DMS 273 (cell line): ENCODE data around the gene TM4SF1.
"Not testable (repeated sequence)": the region's sequence is repeated elsewhere in the genome, so short reads cannot be mapped to it uniquely, and the experiment has no call there.

Source experiments
- DNase-seq: peaks from one replicate; lab custom pipeline; 2025; ENCODE audit not compliant: unreplicated experiment; lab: John Stamatoyannopoulos, UW

Gene TM4SF1

DNA sequence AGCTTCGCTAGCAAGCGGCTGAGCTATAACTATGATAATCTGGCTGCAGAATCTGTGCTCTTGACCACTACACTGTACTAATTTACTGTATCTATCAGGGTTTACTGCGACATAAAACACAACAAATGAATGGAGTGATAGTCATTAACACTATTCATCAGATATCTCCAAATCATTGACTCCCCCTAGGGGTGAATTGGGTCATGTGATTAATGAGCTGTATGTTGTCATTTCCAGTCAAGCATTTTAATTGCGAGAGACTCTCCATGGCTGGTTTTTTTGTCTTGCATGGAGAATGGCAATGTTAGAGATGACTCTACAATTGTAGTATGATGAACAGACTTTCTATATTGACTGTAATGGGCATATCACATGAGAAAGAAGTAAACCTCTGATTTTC is 33.5 kb downstream of the TM4SF1 start:
- DNase-seq = peak; percentile 41

DNA sequence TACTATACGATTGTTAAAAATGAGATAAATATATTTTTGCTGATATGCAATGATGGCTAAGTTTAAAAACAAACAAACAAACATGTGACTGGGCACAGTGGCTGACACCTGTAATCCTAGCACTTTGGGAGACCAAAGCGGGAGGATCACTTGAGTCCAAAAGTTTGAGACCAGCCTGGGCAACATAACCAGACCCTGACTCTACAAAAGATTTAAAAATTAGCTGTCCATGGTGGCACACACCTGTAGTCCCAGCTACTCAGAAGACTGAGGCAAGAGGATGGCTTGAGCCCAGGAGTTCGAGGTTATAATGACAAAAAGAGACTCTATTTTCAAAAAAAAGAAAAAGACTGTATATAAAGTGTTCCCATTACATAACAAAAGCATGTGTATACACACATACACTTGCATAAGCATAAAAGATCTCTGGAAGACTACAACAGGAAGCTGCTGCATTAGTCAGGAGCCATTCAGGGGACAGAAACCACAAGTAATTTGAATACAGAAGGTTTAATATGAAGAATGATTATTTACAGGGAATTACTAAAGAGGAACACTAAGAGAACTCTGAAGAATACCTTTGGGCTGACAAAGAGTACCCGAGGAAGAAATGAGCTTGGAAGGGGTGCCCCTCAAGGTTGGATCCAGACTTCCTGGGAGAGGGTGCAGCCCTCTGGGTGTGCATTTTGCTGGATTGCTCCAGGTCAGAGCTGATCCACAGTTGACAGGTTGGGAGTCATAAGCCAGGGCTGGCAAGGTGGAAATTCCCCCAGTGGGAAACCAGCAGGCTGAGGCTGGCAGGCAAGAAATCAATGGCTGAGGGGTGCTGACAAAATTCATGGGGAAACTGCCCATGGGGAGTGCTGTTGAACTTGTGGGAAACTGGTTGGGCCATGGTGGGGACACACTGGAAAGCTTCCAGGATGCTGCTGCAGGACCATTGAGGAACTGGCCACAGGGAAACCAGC is 34.8 kb downstream of the TM4SF1 start:
- no peak for DNase-seq

DNA sequence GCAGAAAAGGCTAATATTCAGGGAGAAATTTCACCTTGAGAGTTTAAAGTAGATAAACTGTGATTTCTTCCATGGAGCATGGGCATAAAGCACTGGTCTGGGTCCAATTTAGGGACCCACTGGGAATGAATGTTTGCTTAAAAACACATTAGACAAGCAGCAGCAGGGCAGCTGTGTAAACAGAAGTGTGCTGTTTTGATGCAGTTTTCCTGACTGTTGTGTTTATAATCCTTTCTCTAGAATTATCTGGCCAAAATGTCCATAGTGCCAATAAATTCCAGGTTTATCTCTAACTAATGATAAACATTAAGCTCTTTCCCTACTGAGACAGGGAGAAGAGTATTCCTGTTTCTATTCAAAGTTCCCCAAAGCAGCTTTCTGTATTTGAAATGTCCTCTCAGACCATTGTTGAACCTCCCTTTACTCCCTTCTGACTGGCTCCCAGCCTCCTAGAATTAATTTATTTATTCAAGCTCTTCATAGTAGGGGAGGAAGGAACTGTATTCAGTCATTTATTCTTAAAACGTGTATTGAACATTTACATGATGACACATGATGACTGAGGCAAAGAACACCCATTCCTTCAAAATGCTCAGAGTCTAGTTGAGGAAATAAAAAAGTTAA is 37.0 kb downstream of the TM4SF1 start:
- no peak for DNase-seq

DNA sequence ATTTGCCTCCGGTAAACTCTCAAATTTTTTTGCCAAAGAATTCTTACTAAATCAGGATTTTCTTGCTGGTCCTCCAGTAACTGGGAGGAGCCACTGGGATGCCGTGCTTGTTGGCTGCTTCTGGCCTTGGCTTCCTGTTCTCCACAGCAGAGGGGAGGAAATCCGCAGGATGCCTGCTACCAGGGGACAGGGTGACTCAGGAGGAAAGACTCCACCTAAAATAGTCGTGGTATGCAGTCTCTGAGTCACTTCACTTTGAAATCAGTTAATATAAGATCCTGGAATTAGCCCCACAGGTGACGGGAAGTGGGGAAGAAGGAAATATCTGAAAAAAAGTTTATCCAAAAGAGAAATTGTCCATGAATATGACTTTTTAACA is 37.5 kb downstream of the TM4SF1 start:
- peak; percentile 23 for DNase-seq

DNA sequence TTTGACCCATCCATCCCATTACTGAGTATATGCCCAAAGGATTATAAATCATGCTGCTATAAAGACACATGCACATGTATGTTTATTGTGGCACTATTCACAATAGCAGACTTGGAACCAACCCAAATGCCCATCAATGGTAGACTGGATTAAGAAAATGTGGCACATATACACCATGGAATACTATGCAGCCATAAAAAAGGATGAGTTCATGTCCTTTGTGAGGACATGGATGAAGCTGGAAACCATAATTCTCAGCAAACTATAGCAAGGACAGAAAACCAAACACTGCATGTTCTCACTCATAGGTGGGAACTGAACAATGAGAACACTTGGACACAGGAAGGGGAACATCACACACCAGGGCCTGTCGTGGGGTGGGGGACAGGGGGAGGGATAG is 40.0 kb downstream of the TM4SF1 start:
- not testable (repeated sequence) for DNase-seq

DNA sequence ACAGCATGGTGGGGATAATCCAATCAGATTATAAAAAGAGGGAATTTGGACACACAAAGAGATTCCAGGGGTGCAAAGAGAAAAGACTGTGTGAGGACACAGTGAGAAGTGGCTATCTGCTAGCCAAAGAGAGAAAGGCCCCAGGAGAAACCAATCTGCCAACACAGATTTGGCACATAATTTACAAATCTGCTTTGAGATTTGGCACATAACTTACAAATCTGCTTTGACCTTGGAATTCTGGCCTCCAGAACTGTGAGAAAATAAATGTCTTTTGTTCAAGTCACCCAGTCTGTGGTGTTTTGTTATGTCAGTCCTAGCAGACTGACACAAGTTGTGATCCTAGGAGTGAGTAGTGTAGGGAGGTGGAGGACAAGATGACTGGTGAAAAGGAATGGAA is 40.5 kb downstream of the TM4SF1 start:
- no peak for DNase-seq

DNA sequence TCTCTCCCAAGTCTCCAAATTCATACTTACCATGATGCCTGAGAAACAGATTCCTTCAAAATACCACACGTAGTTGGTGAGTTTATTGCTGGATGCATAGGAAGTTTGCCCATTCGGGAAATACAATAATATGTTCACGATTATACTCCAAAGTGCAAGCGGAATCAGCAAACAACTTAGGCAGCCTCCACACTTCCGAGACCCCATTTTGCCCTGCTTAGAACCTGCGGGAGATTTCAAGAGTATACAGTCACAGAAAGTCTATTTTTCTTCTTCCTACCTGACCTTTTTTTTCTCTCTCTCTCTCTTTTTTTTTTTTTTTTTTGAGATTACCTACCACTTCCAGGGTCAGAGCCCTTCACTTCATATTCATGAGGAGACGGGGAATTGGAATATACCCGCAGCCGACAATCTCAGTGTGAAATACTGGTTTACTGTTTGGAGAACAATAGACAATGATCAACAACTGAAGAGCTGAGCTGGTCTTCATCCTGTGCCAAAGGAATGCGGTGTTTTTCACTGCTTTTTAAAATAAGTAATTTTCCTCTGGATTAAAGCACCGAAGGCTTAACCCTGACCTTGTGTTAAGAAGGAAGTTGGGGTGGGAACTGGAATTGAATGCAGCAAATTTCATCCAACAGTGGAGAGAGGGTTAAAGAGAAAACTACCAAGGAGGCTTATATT is 44.1 kb downstream of the TM4SF1 start, which contains the start of gene TM4SF18:
TM4SF18 (minus strand) TSS at position 461 of the 684 bp plus-strand sequence; CDS start at position 207, 254 bp downstream.
- no peak for DNase-seq

DNA sequence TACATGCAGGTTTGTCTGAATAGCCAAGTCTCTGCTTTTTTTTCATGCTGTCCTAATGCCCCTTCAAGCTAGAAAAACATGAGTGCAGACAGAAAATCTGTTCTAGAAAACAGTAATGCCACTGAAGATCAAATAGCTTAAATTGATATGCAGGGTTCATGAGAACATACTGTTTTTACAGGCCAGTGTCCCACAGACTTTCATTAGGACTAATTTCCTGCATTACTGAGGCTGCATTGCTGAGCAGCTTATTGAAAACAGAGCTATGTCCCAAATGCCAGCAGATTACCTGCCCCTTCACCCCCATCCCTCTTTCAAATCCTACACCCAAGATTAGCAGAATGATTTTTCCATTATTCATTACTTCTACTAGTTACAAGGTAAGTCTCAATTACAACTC is 44.7 kb downstream of the TM4SF1 start:
- DNase-seq = no peak

DNA sequence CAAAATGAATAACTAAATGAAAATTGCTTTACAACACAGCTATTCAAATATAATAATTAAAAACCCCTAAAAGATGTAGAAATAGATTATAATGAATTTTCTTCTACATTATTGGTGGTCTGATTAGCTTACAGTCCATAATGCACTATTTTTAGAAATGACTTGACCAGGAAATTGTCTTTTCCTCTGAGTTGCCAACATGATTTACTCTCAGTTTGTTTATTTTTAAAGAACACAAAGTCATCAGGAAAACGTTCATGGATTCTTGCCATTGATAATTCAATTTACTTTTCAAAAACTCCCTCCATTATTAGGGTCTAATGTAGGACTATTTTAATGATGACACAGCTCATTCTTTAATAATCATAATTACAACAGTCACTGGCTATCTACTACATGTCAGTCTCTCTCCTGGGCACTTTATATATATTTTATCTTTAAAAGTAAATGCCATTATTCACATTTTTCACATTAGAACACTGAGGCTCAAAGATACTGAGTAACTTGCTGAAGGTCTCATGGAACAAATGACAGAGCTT is 45.2 kb downstream of the TM4SF1 start:
- no peak for DNase-seq

DNA sequence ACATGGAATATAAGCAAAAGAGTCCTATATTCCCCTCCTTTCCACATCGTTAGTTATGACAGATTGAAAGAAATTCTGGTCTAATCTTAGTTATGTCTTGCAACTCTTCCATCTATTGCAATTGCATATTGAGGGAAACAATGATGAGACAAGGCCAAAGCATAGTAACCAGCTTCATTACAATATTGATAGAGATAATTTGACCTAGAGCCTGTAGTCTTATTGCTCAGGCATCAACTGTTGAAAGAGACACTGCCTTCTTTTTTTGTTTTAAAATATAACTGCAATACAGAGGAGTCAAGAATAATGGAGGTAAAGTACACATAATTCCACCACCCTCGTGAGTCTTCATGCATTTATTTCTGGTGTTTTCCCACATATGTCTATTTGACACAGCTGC is 46.1 kb downstream of the TM4SF1 start:
- no peak for DNase-seq

DNA sequence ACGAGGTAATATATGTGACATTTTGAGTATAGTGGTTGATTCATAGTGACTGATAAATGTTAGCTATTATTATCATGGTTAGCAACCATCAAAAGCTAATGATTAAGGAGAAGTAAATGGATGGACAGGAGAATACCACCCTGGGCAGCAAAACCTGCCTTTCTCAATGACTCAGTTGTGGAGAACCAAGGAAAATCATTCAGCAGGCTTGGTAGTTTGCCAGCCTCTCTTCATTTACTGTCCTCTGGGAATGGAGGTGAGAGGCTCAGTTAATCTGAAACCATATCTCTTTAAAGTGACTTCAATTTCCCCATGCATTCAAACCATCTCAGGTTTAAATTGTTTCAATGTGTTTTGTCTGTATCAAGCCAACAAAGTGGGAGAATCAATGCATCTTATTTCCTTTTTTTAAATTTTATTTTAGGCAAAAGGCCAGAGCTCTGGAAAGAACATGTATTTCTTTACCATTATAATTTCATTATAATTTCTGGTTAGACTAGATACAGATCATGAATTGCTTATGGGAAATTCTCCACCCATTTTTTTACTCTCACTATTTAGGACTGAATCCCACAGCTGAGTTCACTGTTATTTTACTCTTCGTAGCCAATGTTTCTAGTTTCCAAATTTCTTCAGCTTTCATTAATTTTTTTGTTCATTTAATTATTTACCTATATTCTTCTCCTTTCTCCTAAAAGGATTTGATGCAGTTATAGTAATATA is 46.7 kb downstream of the TM4SF1 start:
- DNase-seq = peak; percentile 13

DNA sequence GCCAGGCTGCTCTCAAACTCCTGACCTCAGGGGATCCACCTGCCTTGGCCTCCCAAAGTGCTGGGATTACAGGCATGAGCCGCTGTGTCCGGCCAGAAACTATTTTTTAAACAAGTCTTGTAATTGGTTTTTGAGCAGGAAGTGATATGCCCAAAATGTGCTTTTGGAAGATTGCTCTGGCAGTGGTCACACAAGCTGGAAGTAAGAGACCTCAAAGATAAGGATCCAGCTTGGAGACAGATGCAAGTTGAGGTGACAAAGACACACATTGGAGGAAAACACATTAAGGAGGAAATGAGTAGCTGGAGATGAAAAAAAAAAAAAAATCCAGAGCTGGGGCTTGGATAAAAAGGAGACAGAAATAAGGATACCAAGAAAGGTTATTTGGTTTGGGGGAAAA is 50.3 kb downstream of the TM4SF1 start:
- no peak for DNase-seq

DNA sequence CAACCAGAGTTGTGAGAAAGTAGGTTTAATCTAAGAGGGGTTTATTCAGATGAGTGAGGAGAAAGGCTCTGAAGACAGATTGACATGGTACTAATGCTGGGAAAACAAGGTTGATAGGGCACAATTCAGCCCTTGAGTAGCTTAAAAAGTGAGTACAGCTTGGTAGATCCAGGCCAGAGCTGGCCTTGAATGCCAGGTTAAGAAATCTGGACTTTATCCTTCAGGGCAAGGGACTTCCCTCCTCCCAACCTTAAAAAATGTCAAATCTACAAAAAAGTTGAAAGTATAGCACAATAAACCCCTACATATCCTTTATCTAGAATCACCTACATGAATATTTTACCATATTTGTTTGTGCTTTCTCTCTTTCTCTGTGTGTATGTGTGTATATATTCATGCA is 51.9 kb downstream of the TM4SF1 start:
- DNase-seq = no peak

DNA sequence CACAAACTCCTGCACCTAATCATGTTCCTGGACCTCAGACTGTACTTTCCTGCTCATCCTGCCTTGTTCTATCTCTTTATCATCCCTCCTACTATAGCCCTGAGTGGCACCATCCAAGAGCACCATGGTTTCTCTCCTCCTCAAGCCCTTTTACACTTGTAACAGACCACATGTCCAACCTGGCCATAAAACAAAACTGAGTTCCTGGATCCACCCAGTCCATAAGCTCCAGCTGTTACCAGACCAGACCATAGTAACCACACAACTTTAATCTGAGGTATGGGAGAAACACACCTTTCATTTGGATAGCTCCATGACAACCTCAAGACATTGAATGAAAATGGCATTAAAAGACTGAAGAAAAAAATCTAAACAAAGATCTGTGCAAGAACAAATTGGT is 53.1 kb downstream of the TM4SF1 start:
- no peak for DNase-seq

DNA sequence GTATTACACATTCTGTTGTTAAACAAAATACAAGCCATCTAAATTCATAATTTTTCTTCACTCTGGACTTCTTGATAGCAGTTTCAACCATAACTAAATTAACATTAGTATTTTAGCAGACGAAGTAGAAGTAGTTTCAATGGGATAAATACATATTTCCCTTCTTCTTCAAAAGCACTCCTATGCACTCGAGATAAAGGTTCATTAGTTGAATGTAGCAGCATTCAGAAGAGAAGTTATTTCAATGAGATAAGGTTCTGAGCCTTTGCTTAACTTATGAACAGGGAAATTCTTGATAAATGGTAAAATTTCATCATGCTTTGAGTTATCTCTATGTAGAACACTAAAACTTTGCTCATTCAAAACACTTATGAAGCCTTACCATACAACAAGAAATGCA is 55.8 kb downstream of the TM4SF1 start:
- no peak for DNase-seq

DNA sequence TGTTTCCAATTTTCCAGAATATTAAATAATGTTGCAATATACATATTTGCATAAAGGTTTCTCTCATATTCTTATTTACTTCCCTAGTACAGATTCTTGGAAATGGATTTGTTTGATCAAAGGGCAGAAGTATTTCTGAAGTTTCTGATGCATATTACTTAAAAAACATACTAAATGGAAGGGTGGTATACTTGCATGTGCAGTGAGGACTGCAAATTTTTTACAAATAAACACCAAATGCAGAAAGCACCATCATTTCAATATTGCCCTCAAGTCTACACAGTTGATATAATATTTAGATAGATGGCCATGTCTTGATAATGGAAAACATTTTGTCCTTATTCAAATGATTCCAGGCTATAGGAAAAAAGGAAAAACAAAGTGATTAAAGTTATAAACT is 56.3 kb downstream of the TM4SF1 start:
- DNase-seq = no peak

DNA sequence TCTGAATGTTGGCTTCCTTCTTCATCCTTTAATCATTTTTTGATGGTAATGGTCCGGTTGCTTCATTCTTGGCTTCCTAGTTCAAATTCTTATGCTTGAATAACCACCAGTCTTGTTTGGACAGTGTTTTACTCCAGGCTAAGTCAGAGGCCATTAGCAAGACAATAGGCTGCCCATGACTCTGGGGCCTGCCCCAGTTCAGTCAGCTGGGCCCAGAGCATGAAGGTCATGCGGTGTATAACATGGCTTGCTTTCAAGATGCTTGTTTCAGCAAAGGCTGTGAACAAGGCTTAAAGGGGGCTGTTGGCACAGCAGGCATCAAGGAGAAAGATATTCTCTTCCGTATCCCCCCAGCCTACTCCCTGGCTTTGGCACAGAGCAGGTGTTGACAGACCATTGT is 57.7 kb downstream of the TM4SF1 start:
- no peak for DNase-seq
